GM23338 (cell line): ENCODE measurements around the gene TRIM8. TPM values are rescaled to one million over a fixed set of nuclear protein-coding genes. Genes with fewer than 3 reads are reported as not detected.

Experiments used
- ATAC-seq: fragments of 200-7000 bp; cut with Tn5 transposase; 3 replicates; pipeline ENCODE4 v1.9.1; 2020
- DNase-seq: peaks from one replicate; pipeline ENCODE4 v3.0.0-alpha.2; 2015; ENCODE audit warnings: low spot score
- H2AFZ ChIP-seq: fragments of 200-600 bp; sonication (generic); 2 replicates; pipeline ENCODE4 v1.8.0; 2016; ENCODE audit warnings: antibody characterized with exemption, mild to moderate bottlenecking, moderate library complexity
- H3F3A ChIP-seq: fragments of 200-600 bp; sonication (generic); replicated peaks from 2 replicates; pipeline ENCODE4 v1.8.0; 2017; ENCODE audit warnings: antibody characterized with exemption, mixed run types, low read depth
- H3K27ac ChIP-seq: fragments of 200-600 bp; sonication (generic); 2 replicates; pipeline ENCODE4 v1.6.1; 2016; ENCODE audit warnings: low read depth
- H3K27me3 ChIP-seq: fragments of 200-600 bp; sonication (generic); 2 replicates; pipeline ENCODE4 v1.8.0; 2016; ENCODE audit warnings: mild to moderate bottlenecking, mixed run types, moderate library complexity; ENCODE audit not compliant: insufficient read depth
- H3K36me3 ChIP-seq: fragments of 200-600 bp; sonication (generic); 2 replicates; pipeline ENCODE4 v1.8.0; 2016; ENCODE audit warnings: mild to moderate bottlenecking; ENCODE audit not compliant: insufficient read depth
- H3K4me1 ChIP-seq: fragments of 200-600 bp; sonication (generic); 2 replicates; pipeline ENCODE4 v1.8.0; 2016; ENCODE audit warnings: mild to moderate bottlenecking, moderate library complexity; ENCODE audit not compliant: insufficient read depth
- H3K4me2 ChIP-seq: fragments of 200-600 bp; sonication (generic); 2 replicates; pipeline ENCODE4 v1.7.1; 2017; ENCODE audit warnings: mixed run types
- H3K4me3 ChIP-seq: fragments of 200-600 bp; sonication (generic); 2 replicates; pipeline ENCODE4 v1.6.1; 2016; ENCODE audit warnings: mixed run types
- H3K79me2 ChIP-seq: fragments of 200-600 bp; sonication (generic); replicated peaks from 2 replicates; pipeline ENCODE4 v1.8.0; 2017; ENCODE audit warnings: mild to moderate bottlenecking; ENCODE audit not compliant: insufficient read depth
- H3K9me2 ChIP-seq: fragments of 200-600 bp; sonication (generic); 2 replicates; pipeline ENCODE4 v1.8.0; 2017; ENCODE audit not compliant: insufficient read depth
- H4K20me1 ChIP-seq: fragments of 200-600 bp; sonication (generic); replicated peaks from 2 replicates; pipeline ENCODE4 v1.8.0; 2017; ENCODE audit warnings: mild to moderate bottlenecking; ENCODE audit not compliant: insufficient read depth
- H3K27ac Mint-ChIP-seq: 2 replicates; pipeline ENCODE4 v1.8.0; 2020; ENCODE audit warnings: inconsistent platforms, mild to moderate bottlenecking, moderate library complexity, mixed read lengths
- H3K27me3 Mint-ChIP-seq: 3 replicates; pipeline ENCODE4 v1.8.0; 2022; ENCODE audit warnings: low read depth, mild to moderate bottlenecking, moderate library complexity, mixed read lengths, inconsistent platforms; ENCODE audit not compliant: insufficient read depth, poor library complexity
- H3K36me3 Mint-ChIP-seq: 3 replicates; pipeline ENCODE4 v1.8.0; 2021; ENCODE audit warnings: low read depth, mild to moderate bottlenecking, inconsistent platforms, moderate library complexity, mixed read lengths
- H3K4me1 Mint-ChIP-seq: 3 replicates; pipeline ENCODE4 v1.8.0; 2020; ENCODE audit warnings: mild to moderate bottlenecking, inconsistent platforms, mixed read lengths
- H3K4me3 Mint-ChIP-seq: 3 replicates; pipeline ENCODE4 v1.8.0; 2021; ENCODE audit warnings: moderate library complexity, mild to moderate bottlenecking, inconsistent platforms, mixed read lengths
- H3K9me3 Mint-ChIP-seq: 3 replicates; pipeline ENCODE4 v1.8.0; 2020; ENCODE audit warnings: moderate library complexity, mild to moderate bottlenecking, inconsistent platforms, mixed read lengths
- CREB1 ChIP-seq: fragments of 250-450 bp; sonication (Bioruptor Pico); IDR thresholded peaks from 2 replicates; pipeline ENCODE4 v1.5.0; 2020; ENCODE audit warnings: low read depth, mild to moderate bottlenecking, moderate library complexity
- CTCF ChIP-seq, 2 experiments: fragments of 200-600 bp in 1 of 2; sonication (generic) in 1 of 2; conservative IDR thresholded peaks; 2 replicates each; pipeline versions ENCODE4 v1.5.1 to v1.6.1; 2016 to 2017; ENCODE audit warnings: antibody characterized with exemption in 2 of 2, low read depth in 2 of 2, mild to moderate bottlenecking in 2 of 2, moderate library complexity in 1 of 2
- ETS1 ChIP-seq: IDR thresholded peaks from 2 replicates; pipeline ENCODE4 v1.6.1; 2016; ENCODE audit warnings: antibody characterized with exemption
- EZH2 ChIP-seq: fragments of 200-600 bp; sonication (generic); IDR thresholded peaks from one replicate; pipeline ENCODE4 v1.8.0; 2017; ENCODE audit warnings: antibody characterized with exemption, mild to moderate bottlenecking, low read depth; ENCODE audit not compliant: unreplicated experiment
- EZH2phosphoT487 ChIP-seq: fragments of 200-600 bp; sonication (generic); IDR thresholded peaks from one replicate; pipeline ENCODE4 v1.8.1; 2018; ENCODE audit warnings: antibody characterized with exemption; ENCODE audit not compliant: unreplicated experiment
- JUNB ChIP-seq: IDR thresholded peaks from one replicate; pipeline ENCODE4 v1.6.1; 2016; ENCODE audit warnings: antibody characterized with exemption; ENCODE audit not compliant: unreplicated experiment
- NANOG ChIP-seq: IDR thresholded peaks from 2 replicates; pipeline ENCODE4 v1.6.1; 2016; ENCODE audit warnings: antibody characterized with exemption, borderline replicate concordance
- POLR2AphosphoS5 ChIP-seq: IDR thresholded peaks from 2 replicates; pipeline ENCODE4 v1.6.1; 2016; ENCODE audit warnings: antibody characterized with exemption, low read depth
- REST ChIP-seq: IDR thresholded peaks from one replicate; pipeline ENCODE4 v1.6.1; 2018; ENCODE audit warnings: antibody characterized with exemption; ENCODE audit not compliant: unreplicated experiment
- STAT1 ChIP-seq: IDR thresholded peaks from one replicate; pipeline ENCODE4 v1.6.1; 2016; ENCODE audit warnings: antibody characterized with exemption; ENCODE audit not compliant: unreplicated experiment
- ZNF114 ChIP-seq: fragments of 250-450 bp; sonication (Bioruptor Pico); IDR thresholded peaks from 2 replicates; pipeline ENCODE4 v1.5.0; 2020; ENCODE audit warnings: mild to moderate bottlenecking, moderate library complexity
- ZNF331 ChIP-seq: fragments of 250-450 bp; sonication (Bioruptor Pico); IDR thresholded peaks from 2 replicates; pipeline ENCODE4 v1.5.0; 2020; ENCODE audit warnings: low read depth, mild to moderate bottlenecking, moderate library complexity
- ZNF462 ChIP-seq: fragments of 250-450 bp; sonication (Bioruptor Pico); IDR thresholded peaks from 2 replicates; pipeline ENCODE4 v1.5.0; 2020; ENCODE audit warnings: mild to moderate bottlenecking, moderate library complexity
- polyA plus RNA-seq: library from polyadenylated mRNA; unstranded; fragments of >200 nt; fragmentation: Nextera tagmentation; extraction: Ambion mirVana; gene quantifications from 2 replicates; pipeline ENCODE4 v1.2.1, GENCODE V29; 2016
- total RNA-seq: library from RNA; depleted of rRNA; stranded (reverse); fragments of >200 nt; shearing (Covaris generic); gene quantifications from 2 replicates; pipeline ENCODE4 v1.2.3, GENCODE V29; 2014

Gene TRIM8
- total and polyA plus RNA-seq, 2 experiments from 2014 or later, result 15.1 to 36.7 TPM

- H2AFZ ChIP-seq, result no peak overlapping the region
- Mint-ChIP-seq H3K9me3 (no peaks in the 10 kb centered on the region; the same call in 2 of the 3 replicates), H3K27ac (no peak overlapping the region), H3K4me3 (no peak overlapping the region), H3K36me3 (no peaks in the 10 kb centered on the region), H3K4me1 (peaks cover 9% of the 10 kb centered on the region), H3K27me3 (peaks cover 4% of the 10 kb centered on the region)
- peaks cover 6% of the 10 kb centered on the region; the same call in 1 of the 2 replicates for H3K4me1 ChIP-seq
- ATAC-seq (no peak), DNase-seq (no peak)
- no peaks in the 10 kb centered on the region for H3K9me2 ChIP-seq
- no peaks in the 10 kb centered on the region for H4K20me1 ChIP-seq
- TF ChIP-seq ZNF331, result no peak
- no peak for TF ChIP-seq ZNF462 (CRISPR knock-in tag)
- no peak for TF ChIP-seq ETS1
- no peak for TF ChIP-seq CTCF (conservative IDR thresholded peaks at IDR 0.05; ENCODE audit: low read depth in 2 of 2)
- no peak for TF ChIP-seq REST
- no peak for TF ChIP-seq STAT1
- no peak for TF ChIP-seq ZNF114 (CRISPR knock-in tag)
- TF ChIP-seq POLR2AphosphoS5, result no peak
- no peak for TF ChIP-seq NANOG
- TF ChIP-seq JUNB, result no peak
- no peak for TF ChIP-seq EZH2phosphoT487
- no peak for TF ChIP-seq EZH2
- TF ChIP-seq CREB1 (CRISPR knock-in tag), result no peak
- H3K79me2 ChIP-seq, result no peaks in the 10 kb centered on the region
- no peaks in the 10 kb centered on the region for H3K27me3 ChIP-seq
- peaks cover 2% of the 10 kb centered on the region; the same call in 1 of the 2 replicates for H3F3A ChIP-seq
- H3K4me2 ChIP-seq, result no peak overlapping the region
- no peak overlapping the region for H3K4me3 ChIP-seq
- H3K36me3 ChIP-seq, result no peaks in the 10 kb centered on the region
- no peak overlapping the region for H3K27ac ChIP-seq
Measured at GRCh38 chr10:102600816-102601215, 43.5 kb upstream of the TRIM8 start.
